GM18870 (cell line): Measurements from ENCODE around the gene CLIP3.
"Not testable (repeated sequence)": the region's sequence is repeated elsewhere in the genome, so short reads cannot be mapped to it uniquely, and the experiment has no call there.

ENCODE experiments used
- ATAC-seq: cut with Tn5 transposase; IDR thresholded peaks from one replicate; pipeline ENCODE4 v1.9.1; 2021; ENCODE audit warnings: moderate library complexity; ENCODE audit not compliant: unreplicated experiment

CLIP3 gene

GRCh38 chr19:36032251-36033104 lies at the start of gene CLIP3:
Gene CLIP3, minus strand, starts transcription at chr19:36032873. Its CDS starts 516 bp downstream, at chr19:36032357.
- ATAC-seq, result no peak

GRCh38 chr19:36081894-36082293 lies 49.2 kb upstream of the CLIP3 start:
- ATAC-seq, result no peak

GRCh38 chr19:36081385-36081784 lies 48.7 kb upstream of the CLIP3 start:
- no peak for ATAC-seq

- no peak for ATAC-seq
Measured at GRCh38 chr19:36079389-36079945, 46.8 kb upstream of the CLIP3 start.

- ATAC-seq, result no peak
Measured at GRCh38 chr19:36073121-36073876, 40.6 kb upstream of the CLIP3 start.

GRCh38 chr19:36072081-36072480 lies 39.4 kb upstream of the CLIP3 start:
- ATAC-seq, result no peak

GRCh38 chr19:36068810-36069499 lies 36.3 kb upstream of the CLIP3 start:
- ATAC-seq, result not testable (repeated sequence)

- ATAC-seq, result no peak
Measured at GRCh38 chr19:36067681-36068080, 35.0 kb upstream of the CLIP3 start.

- no peak for ATAC-seq
Measured at GRCh38 chr19:36064826-36065225, 32.2 kb upstream of the CLIP3 start.

- no peak for ATAC-seq
Measured at GRCh38 chr19:36061367-36061766, 28.7 kb upstream of the CLIP3 start.

GRCh38 chr19:36060430-36060829 lies 27.8 kb upstream of the CLIP3 start:
- no peak for ATAC-seq

GRCh38 chr19:36059180-36059910 lies 26.7 kb upstream of the CLIP3 start:
- no peak for ATAC-seq

GRCh38 chr19:36058481-36059179 lies 26.0 kb upstream of the CLIP3 start:
- no peak for ATAC-seq

- peak; percentile 77 for ATAC-seq
Measured at GRCh38 chr19:36054733-36055686, 22.3 kb upstream of the CLIP3 start, which contains the start of gene WDR62. Gene WDR62, plus strand, starts transcription at chr19:36054897. Its CDS starts 75 bp downstream, at chr19:36054972.

- ATAC-seq, result peak; percentile 75
Measured at GRCh38 chr19:36054119-36054732, 21.6 kb upstream of the CLIP3 start, which contains the start of gene THAP8. Gene THAP8, minus strand, starts transcription at chr19:36054285. Its CDS starts 68 bp downstream, at chr19:36054217.

GRCh38 chr19:36051637-36052036 lies 19.0 kb upstream of the CLIP3 start:
- ATAC-seq, result no peak

- no peak for ATAC-seq
Measured at GRCh38 chr19:36051236-36051635, 18.6 kb upstream of the CLIP3 start.

- no peak for ATAC-seq
Measured at GRCh38 chr19:36049080-36049698, 16.5 kb upstream of the CLIP3 start.
